ENCODE measurements around the gene EPB41L1.

EPB41L1 gene

DNA sequence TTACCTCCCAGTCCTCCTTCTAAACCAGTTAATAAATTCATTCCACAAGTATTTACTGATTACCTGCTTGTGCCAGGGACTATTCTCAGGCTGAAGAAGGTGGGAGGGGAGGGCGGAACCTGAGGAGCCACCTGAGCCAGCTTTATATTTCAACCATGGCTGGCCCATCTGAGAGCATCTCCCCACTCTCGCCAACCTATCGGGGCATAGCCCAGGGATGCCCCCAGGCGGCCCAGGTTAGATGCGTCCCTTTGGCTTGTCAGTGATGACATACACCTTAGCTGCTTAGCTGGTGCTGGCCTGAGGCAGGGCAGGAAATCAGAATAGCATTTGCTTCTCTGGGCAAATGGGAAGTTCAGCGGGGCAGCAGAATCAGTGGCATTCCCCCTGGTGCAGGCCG lies 76.8 kb downstream of the EPB41L1 start:
- no peak for TF ChIP-seq CTCF (IDR thresholded peaks at IDR 0.05; ENCODE audit: control extremely low read depth, extremely low read depth, low read depth, missing control alignments)
- no peak for DNase-seq (ENCODE audit: extremely low spot score)
- POLR2A ChIA-PET = interaction anchor here (0.6 kb wide), 1 partner anchor 221 kb away, joined by 5 read pairs; no protein-coding TSS in a partner anchor
- CTCF ChIA-PET = interaction anchor here (0.8 to 2.4 kb wide), 4 partner anchors 9 to 208 kb away, joined by 3 to 9 read pairs (median 3); no protein-coding TSS in a partner anchor

- CTCF ChIA-PET = interaction anchor here (1.0 to 4.6 kb wide), 3 partner anchors 21 to 35 kb away, joined by 4 to 17 read pairs (median 5); no protein-coding TSS in a partner anchor
- POLR2A ChIA-PET = no interaction called here
Observed at GRCh38 chr20:36234771-36235320, 80.3 kb downstream of the EPB41L1 start.

DNA sequence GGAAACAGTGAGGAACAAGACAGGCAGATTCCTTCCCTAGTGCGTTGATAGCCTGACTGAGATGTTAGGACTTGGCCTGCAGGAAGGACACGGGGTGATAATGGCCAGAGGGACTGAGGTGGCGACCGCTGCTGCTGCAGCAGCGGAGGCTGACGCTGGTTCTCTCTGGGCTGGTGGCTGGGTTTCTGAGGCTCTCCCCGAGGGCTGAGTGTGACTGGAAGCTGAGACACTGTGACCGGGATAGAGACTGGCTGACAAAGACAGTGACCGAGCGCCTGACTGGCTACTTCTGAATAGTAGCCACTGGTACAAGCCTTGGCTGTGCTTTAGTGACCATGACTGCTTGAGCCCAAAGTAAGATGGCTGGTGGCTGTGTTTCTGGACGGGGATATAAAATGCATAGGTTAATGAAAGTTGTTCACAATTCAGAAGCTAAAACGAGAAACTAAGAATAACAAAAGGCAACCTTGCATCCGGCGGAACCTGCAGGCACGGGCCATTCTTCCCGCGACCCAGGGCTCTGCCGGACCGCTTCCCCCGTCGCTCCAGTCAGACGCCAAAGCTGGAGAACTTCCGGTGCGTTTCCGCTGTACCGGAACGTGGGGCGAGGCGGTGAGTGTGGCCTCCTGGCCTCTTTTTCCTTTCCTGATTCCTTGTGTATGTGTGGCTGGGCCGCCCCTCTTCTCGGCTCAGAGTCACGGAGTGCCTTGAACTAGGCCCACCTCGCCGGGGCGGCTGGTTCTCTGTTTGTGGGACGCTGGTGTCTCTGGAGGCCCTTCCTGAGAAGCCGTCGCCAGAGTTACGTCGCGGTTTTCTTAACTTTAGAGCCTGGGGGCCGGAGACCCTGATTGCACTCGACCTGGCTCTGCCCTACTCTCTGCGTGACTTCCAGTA lies 81.6 kb downstream of the EPB41L1 start, which contains the start of gene AAR2:
AAR2 (plus strand) TSS at position 587 of the 894 bp plus-strand sequence. CDS start 3,391 bp downstream, outside the sequence.
- no peak for TF ChIP-seq CTCF (IDR thresholded peaks at IDR 0.05; ENCODE audit: control extremely low read depth, extremely low read depth, low read depth, missing control alignments)
- peak; percentile 81 for DNase-seq (ENCODE audit: extremely low spot score)
- CTCF ChIA-PET = interaction anchor here (0.9 to 4.6 kb wide), 8 partner anchors 11 to 203 kb away, joined by 3 to 17 read pairs (median 4); no protein-coding TSS in a partner anchor
- POLR2A ChIA-PET = interaction anchor here (0.6 kb wide), 1 partner anchor 32 kb away, joined by 3 read pairs; no protein-coding TSS in a partner anchor

More at GRCh38 chr20:36234771-36235320, 80.3 kb downstream of the EPB41L1 start:
- DNase-seq (ENCODE audit: extremely low spot score) = no peak
- TF ChIP-seq CTCF (IDR thresholded peaks at IDR 0.05; ENCODE audit: control extremely low read depth, extremely low read depth, low read depth, missing control alignments) = no peak

DNA sequence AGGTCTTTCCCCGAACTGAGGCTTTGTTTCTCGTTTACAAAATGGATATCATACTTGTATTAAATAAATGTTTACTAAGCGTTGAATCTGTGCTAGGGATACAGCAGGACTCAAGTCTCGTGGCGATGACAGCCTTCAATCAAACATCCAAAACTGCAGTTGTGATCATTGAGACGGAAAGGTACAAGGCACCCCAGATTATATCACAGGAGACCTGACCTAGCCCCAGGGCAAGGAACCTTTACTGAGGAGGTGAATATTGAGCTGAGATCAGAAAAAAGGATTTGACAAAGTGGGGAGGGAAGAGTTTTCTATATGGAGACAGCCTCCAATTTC lies 82.2 kb downstream of the EPB41L1 start:
- CTCF ChIA-PET = interaction anchor here (0.9 to 4.6 kb wide), 9 partner anchors 11 to 202 kb away, joined by 3 to 17 read pairs (median 4); no protein-coding TSS in a partner anchor
- no peak for DNase-seq (ENCODE audit: extremely low spot score)
- TF ChIP-seq CTCF (IDR thresholded peaks at IDR 0.05; ENCODE audit: control extremely low read depth, extremely low read depth, low read depth, missing control alignments) = no peak
- POLR2A ChIA-PET = no interaction called here

DNA sequence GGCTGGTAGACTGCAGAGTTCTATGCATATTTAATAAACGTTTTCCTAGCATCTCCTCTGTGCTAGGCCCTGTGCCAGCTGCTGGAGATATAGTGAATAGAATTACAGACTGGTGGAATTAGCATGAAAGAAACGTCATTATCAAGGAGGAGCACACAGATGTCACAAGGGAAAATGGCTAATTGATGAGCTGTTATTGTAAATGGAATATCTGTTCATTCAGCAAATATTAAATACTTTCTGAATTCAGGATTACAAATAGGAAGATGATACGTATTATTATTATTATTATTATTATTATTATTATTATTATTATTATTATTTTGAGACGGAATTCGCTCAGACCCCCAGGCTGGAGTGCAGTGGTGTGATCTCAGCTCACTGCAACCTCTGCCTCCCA lies 82.9 kb downstream of the EPB41L1 start:
- DNase-seq (ENCODE audit: extremely low spot score) = no peak
- no peak for TF ChIP-seq CTCF (IDR thresholded peaks at IDR 0.05; ENCODE audit: control extremely low read depth, extremely low read depth, low read depth, missing control alignments)
- CTCF ChIA-PET = interaction anchor here (0.6 to 4.6 kb wide), 8 partner anchors 10 to 768 kb away, joined by 3 to 17 read pairs (median 3); no protein-coding TSS in a partner anchor
- POLR2A ChIA-PET = no interaction called here

GRCh38 chr20:36238153-36238552 lies 83.6 kb downstream of the EPB41L1 start:
- POLR2A ChIA-PET = no interaction called here

More at GRCh38 chr20:36238153-36238552, 83.6 kb downstream of the EPB41L1 start:
- TF ChIP-seq CTCF (IDR thresholded peaks at IDR 0.05; ENCODE audit: control extremely low read depth, extremely low read depth, low read depth, missing control alignments) = no peak
- no peak for DNase-seq (ENCODE audit: extremely low spot score)
- CTCF ChIA-PET = interaction anchor here (0.6 to 4.6 kb wide), 5 partner anchors 35 to 769 kb away, joined by 3 to 17 read pairs (median 3); no protein-coding TSS in a partner anchor

Measured in GM10248 (cell line).